ENCODE measurements around the gene PPM1N.

PPM1N gene

GRCh38 chr19:45456500-45456815, 41.8 kb upstream of the PPM1N start:
- no peak for TF ChIP-seq ZNF8 (CRISPR knock-in tag; IDR thresholded peaks at IDR 0.05)
- ATAC-seq, result no peak

- no peak for ATAC-seq
- no peak for TF ChIP-seq GLIS3 (CRISPR knock-in tag; IDR thresholded peaks at IDR 0.05)
- TF ChIP-seq BACH2 (CRISPR knock-in tag; IDR thresholded peaks at IDR 0.05; ENCODE audit: borderline replicate concordance), result no peak
- TF ChIP-seq, protein P1, sequence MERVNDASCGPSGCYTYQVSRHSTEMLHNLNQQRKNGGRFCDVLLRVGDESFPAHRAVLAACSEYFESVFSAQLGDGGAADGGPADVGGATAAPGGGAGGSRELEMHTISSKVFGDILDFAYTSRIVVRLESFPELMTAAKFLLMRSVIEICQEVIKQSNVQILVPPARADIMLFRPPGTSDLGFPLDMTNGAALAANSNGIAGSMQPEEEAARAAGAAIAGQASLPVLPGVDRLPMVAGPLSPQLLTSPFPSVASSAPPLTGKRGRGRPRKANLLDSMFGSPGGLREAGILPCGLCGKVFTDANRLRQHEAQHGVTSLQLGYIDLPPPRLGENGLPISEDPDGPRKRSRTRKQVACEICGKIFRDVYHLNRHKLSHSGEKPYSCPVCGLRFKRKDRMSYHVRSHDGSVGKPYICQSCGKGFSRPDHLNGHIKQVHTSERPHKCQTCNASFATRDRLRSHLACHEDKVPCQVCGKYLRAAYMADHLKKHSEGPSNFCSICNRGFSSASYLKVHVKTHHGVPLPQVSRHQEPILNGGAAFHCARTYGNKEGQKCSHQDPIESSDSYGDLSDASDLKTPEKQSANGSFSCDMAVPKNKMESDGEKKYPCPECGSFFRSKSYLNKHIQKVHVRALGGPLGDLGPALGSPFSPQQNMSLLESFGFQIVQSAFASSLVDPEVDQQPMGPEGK (CRISPR knock-in tag; IDR thresholded peaks at IDR 0.05; ENCODE audit: borderline replicate concordance), result no peak
- TF ChIP-seq ESRRG (CRISPR knock-in tag; IDR thresholded peaks at IDR 0.05), result no peak
- no peak for TF ChIP-seq ZFP3 (CRISPR knock-in tag; IDR thresholded peaks at IDR 0.05)
- TF ChIP-seq, protein P2, sequence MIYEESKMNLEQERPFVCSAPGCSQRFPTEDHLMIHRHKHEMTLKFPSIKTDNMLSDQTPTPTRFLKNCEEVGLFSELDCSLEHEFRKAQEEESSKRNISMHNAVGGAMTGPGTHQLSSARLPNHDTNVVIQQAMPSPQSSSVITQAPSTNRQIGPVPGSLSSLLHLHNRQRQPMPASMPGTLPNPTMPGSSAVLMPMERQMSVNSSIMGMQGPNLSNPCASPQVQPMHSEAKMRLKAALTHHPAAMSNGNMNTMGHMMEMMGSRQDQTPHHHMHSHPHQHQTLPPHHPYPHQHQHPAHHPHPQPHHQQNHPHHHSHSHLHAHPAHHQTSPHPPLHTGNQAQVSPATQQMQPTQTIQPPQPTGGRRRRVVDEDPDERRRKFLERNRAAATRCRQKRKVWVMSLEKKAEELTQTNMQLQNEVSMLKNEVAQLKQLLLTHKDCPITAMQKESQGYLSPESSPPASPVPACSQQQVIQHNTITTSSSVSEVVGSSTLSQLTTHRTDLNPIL (CRISPR knock-in tag; IDR thresholded peaks at IDR 0.05; ENCODE audit: low read depth), result no peak
- TF ChIP-seq, protein P3, sequence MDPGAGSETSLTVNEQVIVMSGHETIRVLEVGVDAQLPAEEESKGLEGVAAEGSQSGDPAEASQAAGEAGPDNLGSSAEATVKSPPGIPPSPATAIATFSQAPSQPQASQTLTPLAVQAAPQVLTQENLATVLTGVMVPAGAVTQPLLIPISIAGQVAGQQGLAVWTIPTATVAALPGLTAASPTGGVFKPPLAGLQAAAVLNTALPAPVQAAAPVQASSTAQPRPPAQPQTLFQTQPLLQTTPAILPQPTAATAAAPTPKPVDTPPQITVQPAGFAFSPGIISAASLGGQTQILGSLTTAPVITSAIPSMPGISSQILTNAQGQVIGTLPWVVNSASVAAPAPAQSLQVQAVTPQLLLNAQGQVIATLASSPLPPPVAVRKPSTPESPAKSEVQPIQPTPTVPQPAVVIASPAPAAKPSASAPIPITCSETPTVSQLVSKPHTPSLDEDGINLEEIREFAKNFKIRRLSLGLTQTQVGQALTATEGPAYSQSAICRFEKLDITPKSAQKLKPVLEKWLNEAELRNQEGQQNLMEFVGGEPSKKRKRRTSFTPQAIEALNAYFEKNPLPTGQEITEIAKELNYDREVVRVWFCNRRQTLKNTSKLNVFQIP (CRISPR knock-in tag; IDR thresholded peaks at IDR 0.05; ENCODE audit: borderline replicate concordance, low read depth), result no peak
- no peak for TF ChIP-seq ARNTL (CRISPR knock-in tag; IDR thresholded peaks at IDR 0.05; ENCODE audit: borderline replicate concordance, low read depth)
- TF ChIP-seq ZNF70 (CRISPR knock-in tag; IDR thresholded peaks at IDR 0.05), result no peak
- TF ChIP-seq, protein P4, sequence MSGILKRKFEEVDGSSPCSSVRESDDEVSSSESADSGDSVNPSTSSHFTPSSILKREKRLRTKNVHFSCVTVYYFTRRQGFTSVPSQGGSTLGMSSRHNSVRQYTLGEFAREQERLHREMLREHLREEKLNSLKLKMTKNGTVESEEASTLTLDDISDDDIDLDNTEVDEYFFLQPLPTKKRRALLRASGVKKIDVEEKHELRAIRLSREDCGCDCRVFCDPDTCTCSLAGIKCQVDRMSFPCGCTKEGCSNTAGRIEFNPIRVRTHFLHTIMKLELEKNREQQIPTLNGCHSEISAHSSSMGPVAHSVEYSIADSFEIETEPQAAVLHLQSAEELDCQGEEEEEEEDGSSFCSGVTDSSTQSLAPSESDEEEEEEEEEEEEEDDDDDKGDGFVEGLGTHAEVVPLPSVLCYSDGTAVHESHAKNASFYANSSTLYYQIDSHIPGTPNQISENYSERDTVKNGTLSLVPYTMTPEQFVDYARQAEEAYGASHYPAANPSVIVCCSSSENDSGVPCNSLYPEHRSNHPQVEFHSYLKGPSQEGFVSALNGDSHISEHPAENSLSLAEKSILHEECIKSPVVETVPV (CRISPR knock-in tag; IDR thresholded peaks at IDR 0.05), result no peak
- TF ChIP-seq ZNF565 (CRISPR knock-in tag; conservative IDR thresholded peaks at IDR 0.05; ENCODE audit: low read depth), result no peak
- no peak for TF ChIP-seq OSR1 (CRISPR knock-in tag; IDR thresholded peaks at IDR 0.05)
- TF ChIP-seq SNAI2 (CRISPR knock-in tag; IDR thresholded peaks at IDR 0.05), result no peak
- TF ChIP-seq, protein P5, sequence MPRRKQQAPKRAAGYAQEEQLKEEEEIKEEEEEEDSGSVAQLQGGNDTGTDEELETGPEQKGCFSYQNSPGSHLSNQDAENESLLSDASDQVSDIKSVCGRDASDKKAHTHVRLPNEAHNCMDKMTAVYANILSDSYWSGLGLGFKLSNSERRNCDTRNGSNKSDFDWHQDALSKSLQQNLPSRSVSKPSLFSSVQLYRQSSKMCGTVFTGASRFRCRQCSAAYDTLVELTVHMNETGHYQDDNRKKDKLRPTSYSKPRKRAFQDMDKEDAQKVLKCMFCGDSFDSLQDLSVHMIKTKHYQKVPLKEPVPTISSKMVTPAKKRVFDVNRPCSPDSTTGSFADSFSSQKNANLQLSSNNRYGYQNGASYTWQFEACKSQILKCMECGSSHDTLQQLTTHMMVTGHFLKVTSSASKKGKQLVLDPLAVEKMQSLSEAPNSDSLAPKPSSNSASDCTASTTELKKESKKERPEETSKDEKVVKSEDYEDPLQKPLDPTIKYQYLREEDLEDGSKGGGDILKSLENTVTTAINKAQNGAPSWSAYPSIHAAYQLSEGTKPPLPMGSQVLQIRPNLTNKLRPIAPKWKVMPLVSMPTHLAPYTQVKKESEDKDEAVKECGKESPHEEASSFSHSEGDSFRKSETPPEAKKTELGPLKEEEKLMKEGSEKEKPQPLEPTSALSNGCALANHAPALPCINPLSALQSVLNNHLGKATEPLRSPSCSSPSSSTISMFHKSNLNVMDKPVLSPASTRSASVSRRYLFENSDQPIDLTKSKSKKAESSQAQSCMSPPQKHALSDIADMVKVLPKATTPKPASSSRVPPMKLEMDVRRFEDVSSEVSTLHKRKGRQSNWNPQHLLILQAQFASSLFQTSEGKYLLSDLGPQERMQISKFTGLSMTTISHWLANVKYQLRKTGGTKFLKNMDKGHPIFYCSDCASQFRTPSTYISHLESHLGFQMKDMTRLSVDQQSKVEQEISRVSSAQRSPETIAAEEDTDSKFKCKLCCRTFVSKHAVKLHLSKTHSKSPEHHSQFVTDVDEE (CRISPR knock-in tag; IDR thresholded peaks at IDR 0.05), result no peak
- TF ChIP-seq ZNF8 (CRISPR knock-in tag; IDR thresholded peaks at IDR 0.05), result no peak
- TF ChIP-seq PPARA (CRISPR knock-in tag; IDR thresholded peaks at IDR 0.05; ENCODE audit: borderline replicate concordance), result no peak
- TF ChIP-seq ISL1 (CRISPR knock-in tag; IDR thresholded peaks at IDR 0.05), result no peak
Observed at GRCh38 chr19:45457776-45458175, 40.5 kb upstream of the PPM1N start.

DNA sequence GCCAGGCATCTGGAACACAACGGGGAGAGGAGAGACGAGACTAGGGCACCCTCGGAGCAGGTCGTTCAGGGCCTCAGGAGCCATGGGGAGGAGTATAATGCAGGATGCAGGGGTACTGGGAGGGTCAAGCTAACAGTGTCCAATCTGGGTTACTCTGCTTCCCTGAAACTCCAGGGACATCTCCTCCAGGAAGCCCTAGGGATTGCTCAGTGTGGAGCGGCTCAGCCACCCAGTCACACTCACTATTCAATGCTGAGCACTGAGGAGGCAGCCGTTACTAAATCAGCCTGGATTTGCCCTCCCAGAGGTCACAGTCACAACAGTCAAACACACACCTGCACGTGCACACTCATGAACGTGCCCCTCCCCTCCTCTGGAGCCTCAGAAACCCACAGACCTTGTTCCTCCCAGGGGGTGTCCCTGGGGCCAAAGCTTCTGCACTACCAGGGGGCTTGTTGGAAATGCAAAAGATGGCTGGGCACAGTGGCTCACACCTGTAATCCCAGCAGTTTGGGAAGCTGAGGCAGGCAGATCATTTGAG, 37.4 kb upstream of the PPM1N start:
- TF ChIP-seq ESRRG (CRISPR knock-in tag; IDR thresholded peaks at IDR 0.05), result no peak
- TF ChIP-seq, protein P2 (CRISPR knock-in tag; IDR thresholded peaks at IDR 0.05; ENCODE audit: low read depth), result no peak
- TF ChIP-seq, protein P4 (CRISPR knock-in tag; IDR thresholded peaks at IDR 0.05), result no peak
- no peak for TF ChIP-seq ISL1 (CRISPR knock-in tag; IDR thresholded peaks at IDR 0.05)
- no peak for TF ChIP-seq ZFP30 (CRISPR knock-in tag; IDR thresholded peaks at IDR 0.05)
- ATAC-seq, result no peak

Measured in SK-N-SH treated with all-trans-retinoic acid at 6 μM for 48 hours (cell line).